NCI-H1092 treated with DMSO at 0.1 percent for 48 hours (cell line): Measurements from ENCODE around the gene KIF16B.
"Not testable (repeated sequence)": the region's sequence is repeated elsewhere in the genome, so short reads cannot be mapped to it uniquely, and the experiment has no call there.

ENCODE experiments used
- DNase-seq: peaks from one replicate; lab custom pipeline; 2025; lab: John Stamatoyannopoulos, UW

Gene KIF16B

GRCh38 chr20:16595376-16595775, 22.1 kb upstream of the KIF16B start:
- no peak for DNase-seq

GRCh38 chr20:16590041-16590633, 16.9 kb upstream of the KIF16B start:
- DNase-seq = no peak

- no peak for DNase-seq
These were observed 16.4 kb upstream of the KIF16B start for GRCh38 chr20:16589623-16590022.

GRCh38 chr20:16588241-16588640, 15.0 kb upstream of the KIF16B start:
- DNase-seq = no peak

GRCh38 chr20:16587066-16587465, 13.8 kb upstream of the KIF16B start:
- no peak for DNase-seq

- no peak for DNase-seq
These were observed 10.2 kb upstream of the KIF16B start for GRCh38 chr20:16583474-16583873.

- no peak for DNase-seq
These were observed 8.0 kb upstream of the KIF16B start for GRCh38 chr20:16581241-16581640.

GRCh38 chr20:16580620-16581019, 7.4 kb upstream of the KIF16B start:
- DNase-seq = no peak

GRCh38 chr20:16580147-16580546, 6.9 kb upstream of the KIF16B start:
- DNase-seq = peak; percentile 29

GRCh38 chr20:16576219-16576618, 3.0 kb upstream of the KIF16B start:
- DNase-seq = no peak

GRCh38 chr20:16575390-16576140, 2.3 kb upstream of the KIF16B start:
- no peak for DNase-seq

- peak; percentile 77 for DNase-seq
These were observed 1.6 kb upstream of the KIF16B start for GRCh38 chr20:16574656-16575355.

- no peak for DNase-seq
These were observed 1.9 kb downstream of the KIF16B start for GRCh38 chr20:16571333-16571732.

- DNase-seq = no peak
These were observed 3.7 kb downstream of the KIF16B start for GRCh38 chr20:16569246-16570153.

GRCh38 chr20:16566080-16566479, 7.2 kb downstream of the KIF16B start:
- DNase-seq = no peak

GRCh38 chr20:16564079-16564478, 9.2 kb downstream of the KIF16B start:
- DNase-seq = not testable (repeated sequence)

- no peak for DNase-seq
These were observed 10.0 kb downstream of the KIF16B start for GRCh38 chr20:16563066-16563806.

- DNase-seq = no peak
These were observed 11.0 kb downstream of the KIF16B start for GRCh38 chr20:16562259-16562658.

GRCh38 chr20:16560661-16561060, 12.6 kb downstream of the KIF16B start:
- no peak for DNase-seq

GRCh38 chr20:16560216-16560615, 13.0 kb downstream of the KIF16B start:
- DNase-seq = no peak

GRCh38 chr20:16556301-16556700, 16.9 kb downstream of the KIF16B start:
- DNase-seq = no peak
